ENCODE measurements around the gene NPAS3. TPM values are rescaled to one million over a fixed set of nuclear protein-coding genes. Genes with fewer than 3 reads are reported as not detected.

Gene NPAS3
- total RNA-seq, 1 donor from 2014 or later, result 0.08 TPM

- ATAC-seq, result no peak
Observed at GRCh38 chr14:33452995-33453394, 514.3 kb downstream of the NPAS3 start.

- no peak for ATAC-seq
Observed at GRCh38 chr14:33454022-33454595, 515.4 kb downstream of the NPAS3 start.

GRCh38 chr14:33454707-33455106, 516.0 kb downstream of the NPAS3 start:
- ATAC-seq, result no peak

- no peak for ATAC-seq
Observed at GRCh38 chr14:33455654-33456345, 517.1 kb downstream of the NPAS3 start.

- no peak for ATAC-seq
Observed at GRCh38 chr14:33457021-33457420, 518.3 kb downstream of the NPAS3 start.

- ATAC-seq, result no peak
Observed at GRCh38 chr14:33457617-33458016, 518.9 kb downstream of the NPAS3 start.

- no peak for ATAC-seq
Observed at GRCh38 chr14:33460164-33460563, 521.5 kb downstream of the NPAS3 start.

GRCh38 chr14:33461036-33461435, 522.4 kb downstream of the NPAS3 start:
- no peak for ATAC-seq

GRCh38 chr14:33463731-33464130, 525.1 kb downstream of the NPAS3 start:
- no peak for ATAC-seq

- ATAC-seq, result no peak
Observed at GRCh38 chr14:33464254-33464962, 525.7 kb downstream of the NPAS3 start.

GRCh38 chr14:33465846-33466700, 527.4 kb downstream of the NPAS3 start:
- ATAC-seq, result no peak

GRCh38 chr14:33467971-33468370, 529.3 kb downstream of the NPAS3 start:
- ATAC-seq, result no peak

GRCh38 chr14:33469898-33470297, 531.2 kb downstream of the NPAS3 start:
- no peak for ATAC-seq

- ATAC-seq, result no peak
Observed at GRCh38 chr14:33471776-33472175, 533.1 kb downstream of the NPAS3 start.

GRCh38 chr14:33475623-33476022, 536.9 kb downstream of the NPAS3 start:
- no peak for ATAC-seq

- ATAC-seq, result no peak
Observed at GRCh38 chr14:33477797-33478196, 539.1 kb downstream of the NPAS3 start.

- ATAC-seq, result no peak
Observed at GRCh38 chr14:33480071-33480886, 541.6 kb downstream of the NPAS3 start.

GRCh38 chr14:33480887-33481184, 542.2 kb downstream of the NPAS3 start:
- ATAC-seq, result no peak

- ATAC-seq, result no peak
Observed at GRCh38 chr14:33483110-33483509, 544.4 kb downstream of the NPAS3 start.

GRCh38 chr14:33483541-33483940, 544.9 kb downstream of the NPAS3 start:
- no peak for ATAC-seq

- ATAC-seq, result no peak
Observed at GRCh38 chr14:33484264-33484663, 545.6 kb downstream of the NPAS3 start.

GRCh38 chr14:33486332-33486890, 547.7 kb downstream of the NPAS3 start:
- no peak for ATAC-seq

All from esophagus mucosa (tissue), 1 donor.